ENCODE data around the gene IL16. TPM values are rescaled to one million over a fixed set of nuclear protein-coding genes. Genes with fewer than 3 reads are reported as not detected.

The IL16 gene
- polyA plus RNA-seq, 4 donors = 4.8 to 5.9 (median 5.5) TPM

DNA sequence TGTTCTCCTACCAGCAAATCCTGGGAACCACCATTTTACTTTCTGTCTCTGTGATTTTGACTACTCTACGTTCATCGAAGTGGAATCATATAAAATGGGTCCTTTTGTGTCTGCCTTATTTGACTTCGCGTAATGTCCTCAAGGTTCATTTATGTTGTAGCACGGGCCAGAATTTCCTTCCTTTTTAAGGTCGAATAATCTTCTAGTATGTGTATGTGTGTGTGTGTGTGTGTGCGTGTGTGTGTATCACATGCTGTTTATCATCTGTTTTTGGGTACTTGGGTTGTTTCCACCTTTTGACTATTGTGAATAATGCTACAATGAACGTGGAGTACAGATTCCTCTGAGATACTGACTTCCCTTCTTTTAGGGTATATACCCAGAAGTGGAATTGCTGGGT is 91.9 kb downstream of the IL16 start:
- no peak for DNase-seq (ENCODE audit: low read depth in 4 of 4, low spot score in 2 of 4)

DNA sequence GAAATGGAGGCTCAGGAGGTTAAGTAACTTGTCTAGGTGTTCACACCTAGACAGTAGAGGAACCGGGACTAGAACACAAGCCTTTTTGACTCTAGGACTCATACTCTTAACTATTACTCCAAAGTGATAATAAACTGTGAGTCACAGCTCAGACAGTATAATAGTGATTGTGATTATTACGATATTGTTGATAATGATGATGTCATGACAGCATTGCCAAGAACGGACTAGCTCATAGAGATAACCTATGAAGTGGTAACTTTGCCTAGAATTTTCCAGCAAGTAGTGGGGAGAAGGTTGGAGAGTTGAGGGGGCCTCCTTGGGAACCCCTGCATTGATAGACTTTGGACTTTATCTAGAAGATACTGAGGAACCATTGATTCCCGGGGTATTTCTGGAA is 93.2 kb downstream of the IL16 start:
- no peak for DNase-seq (ENCODE audit: low read depth in 4 of 4, low spot score in 2 of 4)

DNA sequence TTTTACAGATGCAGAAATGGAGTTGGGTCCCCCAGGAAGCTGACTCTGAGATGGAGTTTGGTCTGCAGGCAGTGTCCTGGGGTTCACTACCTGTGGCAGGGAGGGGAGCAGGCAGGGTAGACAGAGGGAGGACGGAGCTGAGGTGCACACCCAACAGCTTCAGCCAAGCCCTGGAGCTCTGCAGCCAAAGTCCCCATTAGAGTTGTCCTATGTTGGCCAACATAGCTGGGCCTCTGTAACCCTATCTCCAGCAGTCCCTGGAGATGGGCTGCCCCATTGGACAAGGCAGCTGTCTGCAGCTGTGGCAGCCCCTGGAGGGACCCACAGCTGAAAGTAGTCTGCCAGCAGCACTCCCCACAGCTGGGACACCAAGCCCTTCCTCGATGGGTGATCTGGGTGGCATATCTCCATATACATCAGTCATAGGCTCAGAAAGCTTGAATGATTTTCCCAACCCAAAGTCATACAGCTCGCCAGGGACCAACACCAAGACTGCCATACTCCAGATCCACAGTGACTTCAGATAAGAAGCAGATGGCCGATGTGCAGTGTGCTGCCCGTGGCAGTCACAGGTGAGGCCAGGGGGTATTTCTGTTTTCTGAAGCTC is 95.3 kb downstream of the IL16 start:
- DNase-seq (ENCODE audit: low read depth in 4 of 4, low spot score in 2 of 4) = no peak

DNA sequence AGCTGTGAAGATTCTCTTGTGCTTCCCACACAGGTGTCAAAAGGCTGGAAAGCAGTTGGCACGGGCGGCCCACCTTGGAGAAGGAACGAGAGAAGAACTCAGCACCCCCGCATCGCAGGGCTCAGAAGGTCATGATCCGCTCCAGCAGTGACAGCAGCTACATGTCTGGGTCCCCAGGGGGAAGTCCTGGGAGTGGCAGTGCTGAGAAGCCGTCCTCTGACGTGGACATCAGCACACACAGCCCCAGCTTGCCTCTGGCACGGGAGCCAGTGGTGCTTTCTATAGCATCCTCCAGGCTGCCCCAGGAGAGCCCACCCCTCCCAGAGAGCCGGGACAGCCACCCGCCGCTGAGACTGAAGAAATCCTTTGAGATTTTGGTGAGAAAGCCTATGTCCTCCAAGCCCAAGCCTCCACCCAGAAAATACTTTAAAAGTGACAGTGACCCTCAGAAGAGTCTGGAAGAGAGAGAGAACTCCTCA is 95.9 kb downstream of the IL16 start:
- DNase-seq (ENCODE audit: low read depth in 4 of 4, low spot score in 2 of 4) = no peak

DNA sequence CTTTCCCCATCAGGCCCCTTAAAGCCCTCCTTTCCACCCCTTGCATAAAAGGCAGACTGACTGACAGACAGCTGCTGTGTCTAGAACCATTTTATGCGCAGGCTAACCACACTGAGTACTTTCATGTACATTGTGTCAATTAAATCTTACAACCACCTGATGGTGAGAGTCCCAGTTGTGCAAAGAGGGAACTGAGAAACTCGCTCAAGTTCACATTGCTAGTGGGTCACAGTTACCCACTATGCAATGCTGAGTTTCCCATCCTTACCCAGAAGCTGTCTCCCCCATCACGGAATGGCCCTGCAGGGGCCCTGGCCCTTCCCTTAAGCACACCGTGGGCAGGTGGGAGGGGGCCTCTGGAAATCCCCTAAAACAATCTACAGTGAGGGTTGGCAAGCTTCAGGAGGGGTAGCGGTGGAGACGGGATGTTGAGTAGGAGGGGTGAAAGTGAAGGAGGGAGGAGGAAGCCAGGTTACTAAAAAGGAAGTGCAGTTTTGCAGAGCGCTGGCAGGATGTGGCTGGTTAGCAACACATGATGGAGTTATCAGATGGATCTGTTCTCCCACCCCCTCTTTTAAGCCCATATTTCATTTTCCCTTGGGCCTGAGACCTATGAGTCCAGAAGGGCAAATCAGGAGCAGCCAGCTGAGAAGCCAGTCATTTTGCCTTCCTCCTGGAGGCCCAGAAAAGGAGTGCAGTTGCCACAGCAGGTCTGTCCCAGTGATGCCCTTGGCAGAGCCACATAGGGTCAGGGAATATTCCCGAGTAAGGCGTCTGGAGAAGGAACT is 97.2 kb downstream of the IL16 start:
- DNase-seq (ENCODE audit: low read depth in 4 of 4, low spot score in 2 of 4) = no peak

DNA sequence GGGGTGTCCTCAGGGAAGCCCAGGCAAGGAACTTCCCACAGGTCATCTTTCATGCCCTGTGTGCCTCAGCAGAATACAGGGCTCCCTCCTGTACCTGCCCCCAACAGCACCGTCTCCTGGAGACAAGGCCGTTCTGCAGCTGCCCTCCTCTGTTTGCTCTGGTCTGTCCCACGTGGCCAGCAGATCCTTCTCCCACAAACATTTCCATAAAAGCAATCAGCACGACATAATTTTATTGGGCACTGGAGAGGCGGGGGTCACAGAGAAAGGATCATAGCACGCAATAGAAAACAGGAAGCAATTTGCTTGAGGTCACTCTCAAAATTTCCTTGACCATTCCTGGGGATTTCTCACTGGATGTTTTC is 97.8 kb downstream of the IL16 start:
- DNase-seq (ENCODE audit: low read depth in 4 of 4, low spot score in 2 of 4) = no peak

DNA sequence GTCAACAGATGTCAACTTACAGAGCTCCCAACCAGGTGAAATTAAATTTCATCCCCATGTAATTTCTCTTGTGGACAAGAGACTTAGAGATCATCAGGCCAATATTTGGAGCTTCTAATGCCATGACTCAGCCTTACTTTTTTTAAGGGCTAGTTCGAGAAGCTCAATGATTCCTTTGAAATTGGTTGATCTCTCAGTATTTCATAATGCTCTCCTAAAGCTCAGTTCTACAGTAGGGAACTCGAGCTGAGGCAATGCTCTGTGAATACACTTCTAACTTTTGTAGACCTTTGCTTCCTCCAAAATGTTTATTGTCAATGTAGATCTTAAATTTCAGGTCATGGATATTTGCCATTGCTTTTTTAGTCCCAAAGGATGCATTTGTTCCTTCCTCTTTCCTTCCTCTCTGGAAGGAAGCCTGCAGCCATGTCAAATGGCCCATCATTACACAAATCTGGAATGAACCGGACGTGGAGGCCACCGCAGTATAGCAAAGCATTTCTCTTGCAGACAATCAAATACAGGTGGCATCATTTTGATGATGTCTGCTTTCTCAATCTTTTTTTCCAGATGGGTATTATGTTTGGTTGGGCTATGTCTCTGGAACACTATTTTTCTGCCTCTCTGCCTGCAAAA is 98.9 kb downstream of the IL16 start:
- no peak for DNase-seq (ENCODE audit: low read depth in 4 of 4, low spot score in 2 of 4)

DNA sequence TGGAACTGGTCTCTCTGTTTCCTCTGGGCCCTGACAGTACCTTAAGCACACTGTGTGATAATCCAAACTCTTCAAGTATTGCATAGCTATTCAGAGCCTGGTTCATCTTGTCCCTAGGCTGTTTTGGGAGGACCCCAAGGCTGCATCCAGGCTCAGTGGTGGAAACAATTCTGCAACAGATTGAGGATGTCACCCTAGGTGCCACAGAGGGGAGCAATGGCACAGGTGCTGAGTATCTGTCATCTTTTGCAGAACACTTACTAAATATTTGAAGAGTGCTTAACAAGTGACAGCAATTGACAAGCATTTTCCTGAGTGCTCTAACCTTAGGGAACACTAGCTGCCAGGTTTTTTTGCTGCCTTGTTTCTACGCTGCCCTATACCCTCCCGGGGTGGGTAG is 99.5 kb downstream of the IL16 start:
- DNase-seq (ENCODE audit: low read depth in 4 of 4, low spot score in 2 of 4) = no peak

DNA sequence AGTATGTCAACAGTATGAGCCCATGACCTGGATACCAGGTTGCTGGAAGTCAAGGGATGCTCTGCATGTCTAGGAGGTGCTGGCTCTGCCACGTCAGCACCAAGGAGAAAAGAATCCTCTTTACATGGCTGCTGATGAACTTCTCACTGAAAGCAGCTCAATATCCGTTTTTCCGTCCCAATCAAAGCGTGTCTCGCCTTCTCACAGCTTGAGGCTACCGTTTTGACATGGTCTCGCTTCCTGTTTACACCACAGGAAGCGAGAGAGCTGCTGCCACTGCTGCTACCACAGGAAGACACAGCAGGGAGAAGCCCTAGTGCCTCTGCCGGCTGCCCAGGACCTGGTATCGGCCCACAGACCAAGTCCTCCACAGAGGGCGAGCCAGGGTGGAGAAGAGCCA is 100.0 kb downstream of the IL16 start:
- no peak for DNase-seq (ENCODE audit: low read depth in 4 of 4, low spot score in 2 of 4)

DNA sequence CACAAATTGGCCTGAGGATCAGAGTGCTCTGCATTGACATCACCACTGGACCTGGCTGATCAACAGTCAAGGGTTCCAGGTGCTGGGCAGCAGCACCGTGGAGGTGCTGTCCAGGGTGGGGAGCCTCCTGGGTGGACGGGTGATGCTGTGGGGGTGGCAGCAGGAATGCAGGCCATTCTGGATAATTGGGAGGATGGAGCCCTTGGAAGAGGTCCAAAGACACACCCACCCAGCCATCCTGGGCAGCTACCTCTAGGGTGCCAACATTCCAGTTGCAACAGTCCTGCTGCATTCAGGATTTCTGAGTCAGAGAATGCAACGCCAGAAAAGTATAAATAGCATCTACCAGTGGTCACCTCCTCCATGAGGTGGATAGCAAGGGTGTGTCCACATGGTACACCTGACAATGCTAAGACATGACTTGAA is 100.5 kb downstream of the IL16 start:
- DNase-seq (ENCODE audit: low read depth in 4 of 4, low spot score in 2 of 4) = no peak

DNA sequence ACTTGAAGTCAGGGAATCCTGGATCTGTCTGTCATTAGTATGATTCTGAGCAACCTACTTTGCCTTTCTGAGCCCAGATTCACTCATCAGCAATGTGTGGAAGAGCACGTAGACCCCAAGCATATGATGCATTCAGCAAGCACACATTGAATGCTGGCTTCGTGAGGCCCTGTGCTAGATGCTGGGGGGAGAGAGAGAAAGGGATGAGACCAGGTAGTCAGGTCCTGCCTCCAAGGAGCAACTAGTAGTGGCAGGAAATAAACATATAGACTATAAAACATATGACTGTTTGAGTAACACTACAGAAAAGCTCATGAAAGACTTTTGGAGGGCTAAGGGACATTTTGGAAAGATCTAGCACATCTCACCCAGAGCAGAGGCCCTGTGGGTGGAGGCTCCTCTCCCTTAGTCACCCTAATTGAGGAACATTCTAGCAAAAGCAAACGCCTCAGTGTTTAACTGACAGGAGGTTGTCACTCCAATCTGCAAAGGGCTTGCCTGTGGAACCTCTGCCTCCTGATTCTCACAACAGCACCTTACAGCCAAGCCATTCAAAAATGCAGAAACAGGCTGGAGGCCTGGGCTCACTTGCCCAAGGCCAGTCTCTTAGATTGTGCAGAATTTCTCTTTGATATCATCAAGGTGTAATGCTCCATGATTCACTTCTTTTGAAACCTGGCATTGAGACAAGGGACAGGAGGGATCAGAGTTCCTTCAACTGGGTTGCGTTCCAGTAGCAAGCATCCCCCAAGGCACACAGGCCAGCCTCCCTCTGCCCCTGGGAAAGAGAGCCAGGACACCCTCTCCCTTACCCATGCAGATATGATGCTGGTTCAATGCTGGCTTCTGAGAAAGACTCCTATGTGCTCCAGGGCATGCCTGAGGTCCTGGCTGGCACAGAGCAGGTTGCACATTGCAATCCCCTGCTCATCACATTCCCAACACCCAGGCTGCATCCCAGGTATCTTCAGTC is 101.2 kb downstream of the IL16 start:
- no peak for DNase-seq (ENCODE audit: low read depth in 4 of 4, low spot score in 2 of 4)

DNA sequence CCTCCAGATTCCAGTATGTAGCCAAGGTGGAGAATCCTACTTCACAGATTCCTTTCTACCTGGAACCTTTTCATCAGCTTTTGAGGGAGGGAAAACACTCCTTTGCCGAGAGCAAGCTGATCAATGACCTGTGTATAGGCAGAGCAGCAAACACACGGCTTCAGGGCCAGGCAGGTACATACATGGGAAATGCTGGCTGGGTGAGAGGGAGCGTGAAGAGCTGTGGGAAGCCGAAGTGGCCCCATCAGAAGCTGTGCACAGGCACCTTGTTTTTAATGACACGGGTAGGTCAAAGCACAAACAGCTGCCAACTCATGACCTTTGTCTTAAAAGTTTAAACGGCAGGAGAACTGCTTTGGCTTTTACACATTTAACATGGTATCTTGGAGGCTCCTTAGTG is 101.9 kb downstream of the IL16 start:
- DNase-seq (ENCODE audit: low read depth in 4 of 4, low spot score in 2 of 4) = no peak

DNA sequence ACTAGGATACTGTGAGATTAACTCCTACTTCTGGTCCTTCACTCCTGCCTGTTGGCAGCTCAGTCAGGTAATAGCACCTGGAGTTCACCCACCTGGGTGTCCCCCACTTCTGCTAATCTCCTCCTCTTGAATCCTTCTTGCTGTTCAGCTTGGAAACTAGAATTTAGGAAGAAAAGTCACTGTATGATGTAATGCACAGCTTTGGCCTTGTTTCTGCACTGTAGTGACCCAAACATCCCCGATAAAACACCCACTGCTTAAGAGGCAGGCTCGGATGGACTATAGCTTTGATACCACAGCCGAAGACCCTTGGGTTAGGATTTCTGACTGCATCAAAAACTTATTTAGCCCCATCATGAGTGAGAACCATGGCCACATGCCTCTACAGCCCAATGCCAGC is 102.5 kb downstream of the IL16 start:
- DNase-seq (ENCODE audit: low read depth in 4 of 4, low spot score in 2 of 4) = no peak

DNA sequence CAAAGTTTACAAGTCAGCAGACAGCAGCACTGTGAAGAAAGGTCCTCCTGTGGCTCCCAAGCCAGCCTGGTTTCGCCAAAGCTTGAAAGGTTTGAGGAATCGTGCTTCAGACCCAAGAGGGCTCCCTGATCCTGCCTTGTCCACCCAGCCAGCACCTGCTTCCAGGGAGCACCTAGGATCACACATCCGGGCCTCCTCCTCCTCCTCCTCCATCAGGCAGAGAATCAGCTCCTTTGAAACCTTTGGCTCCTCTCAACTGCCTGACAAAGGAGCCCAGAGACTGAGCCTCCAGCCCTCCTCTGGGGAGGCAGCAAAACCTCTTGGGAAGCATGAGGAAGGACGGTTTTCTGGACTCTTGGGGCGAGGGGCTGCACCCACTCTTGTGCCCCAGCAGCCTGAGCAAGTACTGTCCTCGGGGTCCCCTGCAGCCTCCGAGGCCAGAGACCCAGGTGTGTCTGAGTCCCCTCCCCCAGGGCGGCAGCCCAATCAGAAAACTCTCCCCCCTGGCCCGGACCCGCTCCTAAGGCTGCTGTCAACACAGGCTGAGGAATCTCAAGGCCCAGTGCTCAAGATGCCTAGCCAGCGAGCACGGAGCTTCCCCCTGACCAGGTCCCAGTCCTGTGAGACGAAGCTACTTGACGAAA is 103.1 kb downstream of the IL16 start:
- no peak for DNase-seq (ENCODE audit: low read depth in 4 of 4, low spot score in 2 of 4)

DNA sequence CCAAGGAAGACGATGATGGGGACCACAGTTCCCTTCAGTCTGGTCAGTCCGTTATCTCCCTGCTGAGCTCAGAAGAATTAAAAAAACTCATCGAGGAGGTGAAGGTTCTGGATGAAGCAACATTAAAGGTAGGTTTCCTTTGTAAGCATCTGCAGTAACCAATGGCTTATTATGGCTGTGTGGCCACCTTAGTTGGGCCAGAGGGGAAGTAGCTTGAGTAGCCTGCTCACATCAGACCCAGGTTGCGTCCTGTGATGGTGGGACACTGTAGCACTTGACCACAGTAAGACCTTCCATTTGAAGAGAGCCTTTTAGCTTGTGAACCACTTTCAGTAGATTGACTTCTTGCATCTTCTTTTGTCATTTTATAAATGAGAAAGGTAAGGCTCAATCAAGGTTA is 104.7 kb downstream of the IL16 start:
- DNase-seq (ENCODE audit: low read depth in 4 of 4, low spot score in 2 of 4) = no peak

DNA sequence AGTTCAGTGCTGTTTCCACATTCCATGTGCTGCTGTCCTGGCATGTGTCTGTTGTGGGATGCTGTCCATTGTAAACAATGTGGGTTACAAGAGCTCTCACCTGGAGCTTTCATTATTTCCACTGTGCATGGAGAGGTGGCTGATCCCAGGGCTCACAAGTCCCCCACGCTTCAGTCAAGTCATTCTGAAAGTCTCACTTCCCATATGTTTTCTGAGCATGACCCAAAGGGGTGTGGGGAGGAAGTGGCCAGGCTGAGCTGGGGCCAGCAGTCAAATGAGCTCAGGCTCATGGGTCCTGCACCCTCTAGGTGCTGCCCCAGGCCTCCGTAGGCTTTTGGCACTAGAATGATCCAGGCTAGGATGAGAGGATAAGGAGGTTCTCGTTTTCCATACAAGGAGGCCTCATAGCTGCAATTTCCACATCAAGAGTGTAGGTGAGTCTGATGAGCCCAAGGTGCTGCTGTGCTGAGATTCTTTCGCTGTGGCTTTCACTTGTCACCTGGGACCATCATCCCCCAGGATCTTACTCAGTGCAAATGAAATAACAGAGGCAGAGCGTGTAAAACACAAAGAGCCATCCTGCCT is 105.2 kb downstream of the IL16 start:
- no peak for DNase-seq (ENCODE audit: low read depth in 4 of 4, low spot score in 2 of 4)

DNA sequence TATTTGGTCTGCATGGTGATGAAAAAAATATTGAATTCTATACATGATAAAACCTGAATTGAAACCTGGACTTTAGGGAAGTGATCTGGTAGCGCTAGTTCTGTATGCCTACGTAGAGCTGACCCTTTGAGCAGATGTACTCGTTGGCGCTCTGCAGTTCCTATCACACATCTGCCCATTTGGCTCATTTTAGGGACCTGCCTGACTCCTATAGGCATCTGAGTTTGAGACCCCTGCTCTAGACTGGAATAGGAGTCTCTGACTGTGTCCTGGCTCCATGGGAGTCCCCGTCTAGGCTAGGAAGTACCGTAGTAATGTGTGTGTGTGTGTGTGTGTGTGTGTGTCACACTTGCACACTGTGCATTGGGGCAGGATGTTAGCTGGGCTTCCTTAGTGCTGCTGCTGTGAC is 106.0 kb downstream of the IL16 start:
- DNase-seq (ENCODE audit: low read depth in 4 of 4, low spot score in 2 of 4) = no peak

DNA sequence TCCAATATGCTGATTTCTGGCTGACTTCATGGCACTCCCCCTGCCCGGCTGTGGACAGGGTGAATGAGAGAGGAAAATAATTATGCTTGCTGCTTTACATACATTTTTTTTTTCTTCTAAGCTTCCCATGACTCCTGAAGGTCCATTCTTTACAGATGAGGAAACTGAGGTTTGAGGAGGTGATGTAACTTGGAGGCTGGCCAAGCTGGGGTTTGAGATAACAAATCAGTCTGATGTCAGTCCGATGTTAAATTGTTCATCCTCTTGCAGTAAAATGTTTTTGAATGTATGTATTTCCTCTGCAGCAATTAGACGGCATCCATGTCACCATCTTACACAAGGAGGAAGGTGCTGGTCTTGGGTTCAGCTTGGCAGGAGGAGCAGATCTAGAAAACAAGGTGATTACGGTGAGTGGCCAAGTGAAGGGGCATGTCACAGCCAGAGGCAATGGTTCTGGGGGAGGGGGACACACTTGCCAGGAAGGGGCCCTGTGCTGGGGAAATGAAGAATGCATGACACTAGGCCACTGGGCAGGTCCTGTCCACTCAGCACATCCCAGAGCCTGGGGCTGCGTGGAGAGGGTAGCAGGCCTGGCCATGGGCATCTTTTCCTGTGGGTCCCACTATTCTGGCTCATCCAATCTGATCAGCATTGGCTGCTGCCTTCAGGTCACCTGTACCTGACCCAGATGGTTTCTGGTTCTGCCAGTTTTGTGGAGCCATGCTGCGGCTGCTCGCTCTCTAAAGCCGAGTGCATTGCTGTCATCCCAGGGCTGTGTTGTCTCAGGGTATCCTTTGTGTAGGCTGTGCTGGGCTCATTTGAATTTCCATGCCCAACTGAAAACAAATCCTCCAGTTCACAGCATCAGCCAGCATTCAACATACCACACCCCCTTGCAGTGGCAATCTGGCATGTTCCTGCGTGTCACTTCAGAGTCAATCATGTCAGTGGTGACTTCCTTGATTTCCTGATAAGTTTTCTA is 106.9 kb downstream of the IL16 start:
- no peak for DNase-seq (ENCODE audit: low read depth in 4 of 4, low spot score in 2 of 4)

DNA sequence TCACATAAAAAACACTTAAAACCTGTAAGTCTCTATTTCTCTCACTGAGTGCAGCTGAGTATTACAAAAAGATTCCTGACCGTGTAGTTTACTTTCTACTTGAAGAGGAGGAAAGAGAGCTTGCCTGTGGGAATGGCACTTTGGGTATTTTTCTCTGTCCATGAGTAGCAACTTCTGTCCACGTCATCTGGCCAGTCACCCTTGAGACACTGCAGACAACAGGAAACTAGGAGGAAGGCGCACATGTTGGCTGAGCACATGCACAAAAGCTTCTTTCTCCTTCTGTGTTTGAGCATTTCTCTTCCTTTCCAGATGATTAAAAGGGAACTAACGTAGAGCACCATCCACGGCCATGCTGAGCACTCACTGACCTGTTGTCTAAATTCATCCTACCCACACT is 107.5 kb downstream of the IL16 start:
- DNase-seq (ENCODE audit: low read depth in 4 of 4, low spot score in 2 of 4) = no peak
